Measurements from ENCODE around the gene TNFRSF19. TPM values are rescaled to one million over a fixed set of nuclear protein-coding genes. Genes with fewer than 3 reads are reported as not detected.
A peak's percentile ranks its signal among the peaks of the same experiment; 100 is the strongest.
"Not testable (repeated sequence)": the region's sequence is repeated elsewhere in the genome, so short reads cannot be mapped to it uniquely, and the experiment has no call there.

The TNFRSF19 gene
- total and polyA plus RNA-seq, 8 donors = 1.2 to 14.0 (median 2.7) TPM; not detected in 1

DNA sequence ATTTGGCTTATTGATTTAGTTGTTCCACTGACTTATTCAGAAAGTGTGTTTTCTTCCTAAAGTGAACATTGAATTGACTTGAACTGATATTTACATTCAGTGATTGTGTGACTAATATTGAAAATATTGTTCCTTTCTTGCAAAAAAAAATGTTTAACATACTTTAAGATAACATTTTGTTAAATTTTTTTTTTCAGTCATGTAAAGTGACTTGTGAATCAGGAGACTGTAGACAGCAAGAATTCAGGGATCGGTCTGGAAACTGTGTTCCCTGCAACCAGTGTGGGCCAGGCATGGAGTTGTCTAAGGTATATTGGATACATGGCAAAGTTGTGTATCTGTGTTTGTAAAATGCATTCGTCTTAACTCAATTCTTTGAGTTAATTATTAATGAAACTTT, 22.9 kb downstream of the TNFRSF19 start:
- intact Hi-C loops (cut with DNase I; ENCODE audit: low total_unique reads) = no loop called here
- Histone ChIP-seq H3K27me3 (no peaks in the 10 kb centered on the region), H3K36me3 (peaks cover 0 to 11% (median 9%) of the 10 kb centered on the region in 4 donors), H3K9me3 (no peaks in the 10 kb centered on the region), H3K4me3 (no peak overlapping the region), H3K4me1 (peaks cover 0 to 5% (median 0%) of the 10 kb centered on the region in 4 donors), H3K27ac (no peak overlapping the region)
- WGBS, 5 donors = 62 to 75% (median 64%) methylated on average over 2 of the region's 2 CpGs
- no peak for DNase-seq
- TF ChIP-seq POLR2AphosphoS5 (IDR thresholded peaks at IDR 0.05) (no peak), EP300 (IDR thresholded peaks at IDR 0.05) (no peak), POLR2A (IDR thresholded peaks at IDR 0.05) (no peak)
- TF ChIP-seq, protein P1, sequence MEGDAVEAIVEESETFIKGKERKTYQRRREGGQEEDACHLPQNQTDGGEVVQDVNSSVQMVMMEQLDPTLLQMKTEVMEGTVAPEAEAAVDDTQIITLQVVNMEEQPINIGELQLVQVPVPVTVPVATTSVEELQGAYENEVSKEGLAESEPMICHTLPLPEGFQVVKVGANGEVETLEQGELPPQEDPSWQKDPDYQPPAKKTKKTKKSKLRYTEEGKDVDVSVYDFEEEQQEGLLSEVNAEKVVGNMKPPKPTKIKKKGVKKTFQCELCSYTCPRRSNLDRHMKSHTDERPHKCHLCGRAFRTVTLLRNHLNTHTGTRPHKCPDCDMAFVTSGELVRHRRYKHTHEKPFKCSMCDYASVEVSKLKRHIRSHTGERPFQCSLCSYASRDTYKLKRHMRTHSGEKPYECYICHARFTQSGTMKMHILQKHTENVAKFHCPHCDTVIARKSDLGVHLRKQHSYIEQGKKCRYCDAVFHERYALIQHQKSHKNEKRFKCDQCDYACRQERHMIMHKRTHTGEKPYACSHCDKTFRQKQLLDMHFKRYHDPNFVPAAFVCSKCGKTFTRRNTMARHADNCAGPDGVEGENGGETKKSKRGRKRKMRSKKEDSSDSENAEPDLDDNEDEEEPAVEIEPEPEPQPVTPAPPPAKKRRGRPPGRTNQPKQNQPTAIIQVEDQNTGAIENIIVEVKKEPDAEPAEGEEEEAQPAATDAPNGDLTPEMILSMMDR (IDR thresholded peaks at IDR 0.05) = no peak

GRCh38 chr13:23594290-23594689, 24.1 kb downstream of the TNFRSF19 start:
- H3K27me3 ChIP-seq; H3K9me3 ChIP-seq; H3K4me1 ChIP-seq; H3K4me3 ChIP-seq; H3K27ac ChIP-seq; intact Hi-C loops (cut with DNase I; ENCODE audit: low total_unique reads); DNase-seq: not testable (repeated sequence)
- 55 to 80% (median 78%) methylated on average over 2 of the region's 2 CpGs for WGBS, 5 donors
- H3K36me3 ChIP-seq = peaks cover 0 to 11% (median 9%) of the 10 kb centered on the region in 4 donors

DNA sequence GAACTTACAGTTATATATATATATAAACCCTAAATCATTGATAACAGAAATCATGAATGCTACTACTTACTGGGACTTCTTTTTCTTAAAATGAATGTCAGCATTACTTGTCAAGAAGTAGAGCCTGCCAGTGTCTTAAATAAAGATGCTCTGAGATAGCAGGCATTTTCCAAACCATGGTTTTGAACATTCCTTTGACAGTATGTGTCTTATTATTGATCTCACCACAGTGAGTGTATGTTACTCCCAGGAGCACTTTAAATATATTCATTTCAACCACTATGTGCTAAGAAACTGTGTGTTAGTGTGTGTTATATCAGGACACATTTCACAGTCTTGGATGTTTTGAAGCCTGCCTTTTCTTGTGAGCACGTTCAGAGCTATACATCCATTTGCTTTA, 28.2 kb downstream of the TNFRSF19 start:
- TF ChIP-seq, protein P1 (IDR thresholded peaks at IDR 0.05) = no peak
- peaks cover 0 to 11% (median 6%) of the 10 kb centered on the region in 4 donors for H3K36me3 ChIP-seq
- no peak overlapping the region for H3K4me3 ChIP-seq
- peaks cover 0 to 11% (median 8%) of the 10 kb centered on the region in 4 donors for H3K4me1 ChIP-seq
- H3K27me3 ChIP-seq = no peaks in the 10 kb centered on the region
- intact Hi-C loops (cut with DNase I; ENCODE audit: low total_unique reads) = no loop called here
- DNase-seq = no peak
- H3K9me3 ChIP-seq = no peaks in the 10 kb centered on the region
- H3K27ac ChIP-seq = no peak overlapping the region
- 34 to 70% (median 45%) methylated on average over 1 of the region's 1 CpG for WGBS, 5 donors

- H3K36me3 ChIP-seq = peaks cover 0 to 4% (median 1%) of the 10 kb centered on the region in 4 donors
- intact Hi-C loops (cut with DNase I; ENCODE audit: low total_unique reads) = no loop called here
- 33 to 55% (median 47%) methylated on average over 3 of the region's 3 CpGs for WGBS, 5 donors
- H3K4me3 ChIP-seq = no peak overlapping the region
- peaks cover 0 to 11% (median 8%) of the 10 kb centered on the region in 4 donors for H3K4me1 ChIP-seq
- H3K27me3 ChIP-seq = no peaks in the 10 kb centered on the region
- TF ChIP-seq EP300 (IDR thresholded peaks at IDR 0.05) (no peak), POLR2A (IDR thresholded peaks at IDR 0.05) (no peak), POLR2AphosphoS5 (IDR thresholded peaks at IDR 0.05) (no peak)
- TF ChIP-seq, protein P1 (IDR thresholded peaks at IDR 0.05) = no peak
- no peaks in the 10 kb centered on the region for H3K9me3 ChIP-seq
- peak in 1 of 2 donors; percentile 59 for DNase-seq
- H3K27ac ChIP-seq = peak overlapping the region in 2 of 5 donors; percentile 47 to 70
These were observed 29.1 kb downstream of the TNFRSF19 start for GRCh38 chr13:23599083-23599925.

GRCh38 chr13:23600100-23600499, 29.9 kb downstream of the TNFRSF19 start:
- no peaks in the 10 kb centered on the region for H3K9me3 ChIP-seq
- no peak overlapping the region for H3K4me3 ChIP-seq
- no peaks in the 10 kb centered on the region for H3K27me3 ChIP-seq
- intact Hi-C loops (cut with DNase I; ENCODE audit: low total_unique reads) = no loop called here
- peak overlapping the region in 3 of 5 donors; percentile 16 to 50 (median 41) for H3K27ac ChIP-seq
- WGBS, 5 donors = 34 to 53% (median 40%) methylated on average over 3 of the region's 3 CpGs
- peaks cover 0 to 11% (median 8%) of the 10 kb centered on the region in 4 donors for H3K4me1 ChIP-seq
- no peak for TF ChIP-seq EP300 (IDR thresholded peaks at IDR 0.05)
- TF ChIP-seq POLR2A (IDR thresholded peaks at IDR 0.05) = no peak
- no peaks in the 10 kb centered on the region for H3K36me3 ChIP-seq
- DNase-seq = peak in 1 of 2 donors; percentile 17

All from stomach (tissue), 9 donors.